Sigmoid colon (tissue), 7 donors: ENCODE results near the gene BCL2A1. TPM values are rescaled to one million over a fixed set of nuclear protein-coding genes. Genes with fewer than 3 reads are reported as not detected.

Experiments used
- DNase-seq: peaks from one replicate; pipeline ENCODE4 v3.0.0-alpha.2; 2019
- H3K27ac ChIP-seq, 4 donors: fragments of 200-600 bp; sonication (generic); one replicate each; pipeline ENCODE4 v1.5.1; 2016 to 2019; ENCODE audit warnings: mild to moderate bottlenecking in 1 of 4
- H3K27me3 ChIP-seq, 3 donors: fragments of 200-600 bp; sonication (generic); one replicate each; pipeline ENCODE4 v1.5.1; 2019; ENCODE audit warnings: mild to moderate bottlenecking in 1 of 3
- H3K36me3 ChIP-seq, 4 donors: fragments of 200-600 bp; sonication (generic); one replicate each; pipeline ENCODE4 v1.5.1; 2016 to 2019
- H3K4me1 ChIP-seq, 4 donors: fragments of 200-600 bp; sonication (generic); one replicate each; pipeline ENCODE4 v1.5.1; 2017 to 2019
- H3K4me3 ChIP-seq, 4 donors: fragments of 200-600 bp; sonication (generic); one replicate each; pipeline ENCODE4 v1.5.1; 2017 to 2019; ENCODE audit warnings: mild to moderate bottlenecking in 2 of 4, moderate library complexity in 1 of 4
- H3K9me3 ChIP-seq, 4 donors: fragments of 200-600 bp in 3 of 4; sonication (generic) in 3 of 4; one replicate each; pipeline versions ENCODE4 v1.5.1 to v1.6.1; 2013 to 2019
- EP300 ChIP-seq, 4 donors: sonication (generic); formaldehyde crosslinking; IDR thresholded peaks; one replicate each; pipeline ENCODE4 v1.6.1; 2017; ENCODE audit warnings: antibody characterized with exemption in 4 of 4
- POLR2A ChIP-seq, 2 donors: fragments of 450-650 bp; IDR thresholded peaks; one replicate each; pipeline ENCODE4 v1.6.1; 2016; ENCODE audit warnings: antibody characterized with exemption in 2 of 2, mild to moderate bottlenecking in 2 of 2, moderate library complexity in 2 of 2
- POLR2AphosphoS5 ChIP-seq, 4 donors: sonication (generic); formaldehyde crosslinking; IDR thresholded peaks; one replicate each; pipeline ENCODE4 v1.6.1; 2017; ENCODE audit warnings: antibody characterized with exemption in 4 of 4
- WGBS, 2 donors: extraction: QIAGEN DNeasy Blood & Tissue Kit; methylation state at CpG; one replicate each; pipeline ENCODE4 v1.1.7; 2013; 5-methylcytosine and 5-hydroxymethylcytosine counted together
- intact Hi-C: fragments of 100-400 bp; cut with DNase I; formaldehyde crosslinking; loops from one replicate; pipeline ENCODE4 v1.15.1; 2023
- polyA plus RNA-seq, 3 donors: library from polyadenylated mRNA; stranded (reverse); fragments of 200-250 nt; gene quantifications; one replicate each; pipeline ENCODE4 v1.2.3, GENCODE V29; 2013
- total RNA-seq, 4 donors: library from RNA; depleted of rRNA; stranded (reverse); fragments of >200 nt; gene quantifications; one replicate each; pipeline ENCODE4 v1.1.0, GENCODE V29; 2016
- TF ChIP-seq, protein P1 (sequence below), 4 experiments: fragments of 450-650 bp in 3 of 4; fragments of 200-600 bp in 1 of 4; IDR thresholded peaks; one replicate each; pipeline ENCODE4 v1.5.1; 2016 to 2019; ENCODE audit warnings: antibody characterized with exemption in 4 of 4, mild to moderate bottlenecking in 3 of 4, moderate library complexity in 2 of 4
- donor health status: healthy with polysubstance abuse.
- donor health status: Bipolar disorder and iron deficiency.
- donor health status: healthy.

BCL2A1 gene
- total and polyA plus RNA-seq, 7 donors: 1.9 to 19.4 (median 6.6) TPM; not detected in 3

DNA sequence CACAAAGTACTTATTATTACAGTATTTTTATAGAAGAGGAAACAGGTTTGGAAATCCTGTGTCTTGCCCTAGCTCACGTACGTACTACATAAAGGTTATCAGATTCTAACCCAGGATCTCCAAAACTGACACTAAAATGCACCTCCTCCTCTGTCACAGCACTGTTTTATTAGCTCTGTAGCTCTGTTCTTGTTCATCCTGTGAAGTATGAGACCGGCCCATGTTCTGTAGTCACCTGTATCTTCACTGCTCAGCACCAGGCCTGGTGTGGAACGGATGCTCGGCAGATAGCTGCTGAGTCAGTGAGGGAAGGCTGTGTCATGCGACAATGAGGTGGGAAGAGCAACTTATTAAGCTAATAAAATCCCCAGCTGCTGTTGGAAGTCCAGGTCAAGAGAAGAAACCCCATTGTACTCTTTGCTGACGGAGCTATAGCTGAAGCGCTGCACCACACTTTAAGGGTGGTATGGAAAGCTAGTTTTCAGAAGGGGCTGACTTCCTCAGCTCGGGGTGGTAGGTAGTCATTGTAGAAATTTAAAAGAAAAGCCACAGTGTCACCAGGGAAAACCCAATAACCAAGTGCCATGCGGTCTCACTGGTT is 22.8 kb downstream of the BCL2A1 start:
- Histone ChIP-seq H3K36me3 (no peaks in the 10 kb centered on the region), H3K27me3 (no peaks in the 10 kb centered on the region), H3K27ac (no peak overlapping the region), H3K4me3 (no peak overlapping the region), H3K4me1 (no peaks in the 10 kb centered on the region), H3K9me3 (no peaks in the 10 kb centered on the region)
- TF ChIP-seq POLR2A (IDR thresholded peaks at IDR 0.05): no peak
- TF ChIP-seq POLR2AphosphoS5 (IDR thresholded peaks at IDR 0.05): no peak
- TF ChIP-seq, protein P1, sequence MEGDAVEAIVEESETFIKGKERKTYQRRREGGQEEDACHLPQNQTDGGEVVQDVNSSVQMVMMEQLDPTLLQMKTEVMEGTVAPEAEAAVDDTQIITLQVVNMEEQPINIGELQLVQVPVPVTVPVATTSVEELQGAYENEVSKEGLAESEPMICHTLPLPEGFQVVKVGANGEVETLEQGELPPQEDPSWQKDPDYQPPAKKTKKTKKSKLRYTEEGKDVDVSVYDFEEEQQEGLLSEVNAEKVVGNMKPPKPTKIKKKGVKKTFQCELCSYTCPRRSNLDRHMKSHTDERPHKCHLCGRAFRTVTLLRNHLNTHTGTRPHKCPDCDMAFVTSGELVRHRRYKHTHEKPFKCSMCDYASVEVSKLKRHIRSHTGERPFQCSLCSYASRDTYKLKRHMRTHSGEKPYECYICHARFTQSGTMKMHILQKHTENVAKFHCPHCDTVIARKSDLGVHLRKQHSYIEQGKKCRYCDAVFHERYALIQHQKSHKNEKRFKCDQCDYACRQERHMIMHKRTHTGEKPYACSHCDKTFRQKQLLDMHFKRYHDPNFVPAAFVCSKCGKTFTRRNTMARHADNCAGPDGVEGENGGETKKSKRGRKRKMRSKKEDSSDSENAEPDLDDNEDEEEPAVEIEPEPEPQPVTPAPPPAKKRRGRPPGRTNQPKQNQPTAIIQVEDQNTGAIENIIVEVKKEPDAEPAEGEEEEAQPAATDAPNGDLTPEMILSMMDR (IDR thresholded peaks at IDR 0.05): no peak
- TF ChIP-seq EP300 (IDR thresholded peaks at IDR 0.05): no peak
- no peak for DNase-seq
- intact Hi-C loops: no loop called here
- 64 to 80% methylated on average over 10 of the region's 10 CpGs for WGBS, 2 donors

DNA sequence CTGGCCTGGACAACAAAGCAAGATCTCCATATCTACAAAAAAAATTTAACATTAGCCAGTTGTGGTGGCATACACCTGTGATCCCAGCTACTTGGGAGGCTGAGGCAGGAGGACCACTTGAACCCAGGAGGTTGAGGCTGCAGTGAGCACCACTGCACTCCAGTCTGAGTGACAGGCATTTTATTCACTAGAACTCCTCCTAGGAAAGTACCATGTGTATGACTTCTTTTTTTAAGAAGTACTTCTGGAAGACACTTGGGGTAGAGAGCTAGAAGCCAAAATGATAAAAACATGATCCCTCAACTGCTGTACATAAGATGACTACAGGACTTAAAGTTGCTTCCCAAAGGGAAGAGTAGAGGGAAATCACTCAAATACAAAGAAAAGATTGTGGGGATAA is 24.0 kb downstream of the BCL2A1 start:
- no peaks in the 10 kb centered on the region for H3K27me3 ChIP-seq
- TF ChIP-seq EP300 (IDR thresholded peaks at IDR 0.05) (no peak), POLR2A (IDR thresholded peaks at IDR 0.05) (no peak), POLR2AphosphoS5 (IDR thresholded peaks at IDR 0.05) (no peak)
- TF ChIP-seq, protein P1 (IDR thresholded peaks at IDR 0.05): no peak
- H3K4me3 ChIP-seq: no peak overlapping the region
- no peaks in the 10 kb centered on the region for H3K4me1 ChIP-seq
- intact Hi-C loops: no loop called here
- H3K27ac ChIP-seq: no peak overlapping the region
- no peaks in the 10 kb centered on the region for H3K36me3 ChIP-seq
- H3K9me3 ChIP-seq: no peaks in the 10 kb centered on the region
- DNase-seq: no peak

- TF ChIP-seq EP300 (IDR thresholded peaks at IDR 0.05) (no peak), POLR2AphosphoS5 (IDR thresholded peaks at IDR 0.05) (no peak), POLR2A (IDR thresholded peaks at IDR 0.05) (no peak)
- TF ChIP-seq, protein P1 (IDR thresholded peaks at IDR 0.05): no peak
- no peaks in the 10 kb centered on the region for H3K9me3 ChIP-seq
- intact Hi-C loops: no loop called here
- H3K27me3 ChIP-seq: peaks cover 0 to 3% (median 0%) of the 10 kb centered on the region in 3 donors
- no peak overlapping the region for H3K4me3 ChIP-seq
- 80 to 91% methylated on average over 7 of the region's 7 CpGs for whole genome bisulfite sequencing, 2 donors
- no peak for DNase-seq
- no peaks in the 10 kb centered on the region for H3K36me3 ChIP-seq
- H3K27ac ChIP-seq: no peak overlapping the region
- no peaks in the 10 kb centered on the region for H3K4me1 ChIP-seq
Measured at GRCh38 chr15:79944622-79945021, 26.4 kb downstream of the BCL2A1 start.

- H3K36me3 ChIP-seq: no peaks in the 10 kb centered on the region
- H3K4me1 ChIP-seq: no peaks in the 10 kb centered on the region
- TF ChIP-seq POLR2A (IDR thresholded peaks at IDR 0.05) (no peak), POLR2AphosphoS5 (IDR thresholded peaks at IDR 0.05) (no peak), EP300 (IDR thresholded peaks at IDR 0.05) (no peak)
- TF ChIP-seq, protein P1 (IDR thresholded peaks at IDR 0.05): no peak
- no peaks in the 10 kb centered on the region for H3K9me3 ChIP-seq
- intact Hi-C loops: no loop called here
- WGBS, 2 donors: 36 to 66% methylated on average over 1 of the region's 1 CpG
- no peak overlapping the region for H3K27ac ChIP-seq
- DNase-seq: no peak
- H3K4me3 ChIP-seq: no peak overlapping the region
- H3K27me3 ChIP-seq: peaks cover 0 to 3% (median 0%) of the 10 kb centered on the region in 3 donors
Measured at GRCh38 chr15:79943820-79944219, 27.2 kb downstream of the BCL2A1 start.
